Endothelial cell of umbilical vein (primary cell): Measurements from ENCODE around the gene FEM1C. TPM values are rescaled to one million over a fixed set of nuclear protein-coding genes. Genes with fewer than 3 reads are reported as not detected.

Source experiments
- BruUV-seq: library from RNA; stranded (reverse); fragments of 400-500 nt; replicated peaks from 2 replicates; lab custom pipeline; 2021; lab: Mats Ljungman, UMichigan
- CTCF ChIA-PET: fragments of 300-600, 350-600 bp; sonication (Branson Sonifier 250); formaldehyde crosslinking; loops from one replicate; lab custom pipeline; 2021; ENCODE audit warnings: antibody characterized with exemption, inconsistent platforms; lab: Charles Lee
- POLR2A ChIA-PET: fragments of 300-600, 350-600 bp; sonication (Branson Sonifier 250); formaldehyde crosslinking; loops from one replicate; lab custom pipeline; 2021; ENCODE audit warnings: antibody characterized with exemption, inconsistent platforms; lab: Charles Lee
- DNase-seq: peaks from one replicate; pipeline ENCODE4 v3.0.0-alpha.2; 2011; ENCODE audit warnings: low read depth, low spot score
- FAIRE-seq: peaks from 2 replicates; lab custom pipeline; 2011; peaks lifted over from hg19 to GRCh38; lab: Jason Lieb, UNC
- H2AFZ ChIP-seq: 2 replicates; pipeline ENCODE4 v1.6.0; 2012; ENCODE audit warnings: low read depth, low read length, control low read depth, inconsistent platforms
- H3K27ac ChIP-seq: 2 replicates; pipeline ENCODE4 v1.5.1; 2011; ENCODE audit warnings: low read depth, mild to moderate bottlenecking, control low read depth, low read length, moderate library complexity; ENCODE audit not compliant: insufficient read depth
- H3K27me3 ChIP-seq, 2 experiments: 2 replicates each; pipeline versions ENCODE4 v1.6.0 to v1.6.1; 2011; ENCODE audit warnings: low read length in 2 of 2, mixed read lengths in 1 of 2; ENCODE audit not compliant: control insufficient read depth in 2 of 2, insufficient read depth in 2 of 2
- H3K36me3 ChIP-seq, 2 experiments: 2 replicates in 1 of 2; 3 replicates in 1 of 2; pipeline ENCODE4 v1.5.1; 2011; ENCODE audit warnings: low read length in 2 of 2, mild to moderate bottlenecking in 1 of 2, moderate library complexity in 1 of 2; ENCODE audit not compliant: control insufficient read depth in 2 of 2, insufficient read depth in 2 of 2; ENCODE audit errors: extremely low read depth in 1 of 2
- H3K4me1 ChIP-seq: 3 replicates; pipeline ENCODE4 v1.5.1; 2011; ENCODE audit warnings: mild to moderate bottlenecking, low read length; ENCODE audit not compliant: control insufficient read depth, insufficient read depth; ENCODE audit errors: extremely low read depth
- H3K4me2 ChIP-seq: 2 replicates; pipeline ENCODE4 v1.6.1; 2011; ENCODE audit warnings: low read length, control low read depth, mixed read lengths; ENCODE audit not compliant: insufficient read depth
- H3K4me3 ChIP-seq, 3 experiments: fragments of 200-600 bp in 1 of 3; sonication (generic), shearing (Covaris generic) in 1 of 3; replicated peaks in 1 of 3; 2 replicates each; pipeline ENCODE4 v1.5.1; 2011 to 2016; ENCODE audit warnings: control low read depth in 3 of 3, low read length in 3 of 3, mild to moderate bottlenecking in 2 of 3, inconsistent platforms in 1 of 3, low read depth in 1 of 3, moderate library complexity in 1 of 3; ENCODE audit not compliant: insufficient read depth in 1 of 3
- H3K79me2 ChIP-seq: 2 replicates; pipeline ENCODE4 v1.6.0; 2012; ENCODE audit warnings: low read length, inconsistent platforms; ENCODE audit not compliant: control insufficient read depth, insufficient read depth
- H3K9ac ChIP-seq: replicated peaks from 2 replicates; pipeline ENCODE3; 2011; ENCODE audit warnings: low read length, control low read depth; ENCODE audit not compliant: insufficient read depth; ENCODE audit errors: extremely low read depth
- H3K9me1 ChIP-seq: replicated peaks from 3 replicates; pipeline ENCODE4 v1.6.0; 2011; ENCODE audit warnings: mild to moderate bottlenecking, low read length; ENCODE audit not compliant: control insufficient read depth, insufficient read depth; ENCODE audit errors: extremely low read depth
- H3K9me3 ChIP-seq: replicated peaks from 2 replicates; pipeline ENCODE4 v1.5.1; 2012; ENCODE audit warnings: low read length, inconsistent platforms; ENCODE audit not compliant: control insufficient read depth, insufficient read depth
- H4K20me1 ChIP-seq: replicated peaks from 2 replicates; pipeline ENCODE3; 2011; ENCODE audit warnings: mild to moderate bottlenecking, low read length; ENCODE audit not compliant: control insufficient read depth, insufficient read depth; ENCODE audit errors: extremely low read depth
- EZH2 ChIP-seq: IDR thresholded peaks from 2 replicates; pipeline ENCODE4 v1.6.1; 2012; ENCODE audit warnings: borderline replicate concordance, low read depth, mild to moderate bottlenecking, moderate library complexity, low read length, inconsistent platforms; ENCODE audit not compliant: severe bottlenecking
- FOS ChIP-seq: IDR thresholded peaks from 2 replicates; pipeline ENCODE4 v1.6.1; 2011; ENCODE audit warnings: mild to moderate bottlenecking, low read length, moderate library complexity, borderline replicate concordance; ENCODE audit not compliant: insufficient read depth
- JUN ChIP-seq: IDR thresholded peaks from 2 replicates; pipeline ENCODE4 v1.6.1; 2011; ENCODE audit warnings: borderline replicate concordance, low read depth; ENCODE audit not compliant: insufficient read length, insufficient read depth
- MYC ChIP-seq: IDR thresholded peaks from one replicate; pipeline ENCODE4 v1.6.1; 2011; ENCODE audit warnings: mild to moderate bottlenecking, low read depth, low read length
- dilution Hi-C: fragments of 300-500 bp; cut with MboI; formaldehyde crosslinking; loops from one replicate; pipeline ENCODE4 v1.15.0; 2019; ENCODE audit warnings: low sequenced_read_pairs; ENCODE audit not compliant: extremely low pct_ligation_motif_present
- intact Hi-C: fragments of 100-400 bp; cut with micrococcal nuclease; formaldehyde crosslinking; loops from one replicate; pipeline ENCODE4 v1.10.0; 2022
- polyA plus RNA-seq, 4 experiments: library from polyadenylated mRNA; depleted of rRNA in 3 of 4; stranded (reverse) in 3 of 4; unstranded in 1 of 4; fragments of >200 nt; gene quantifications; 2 replicates each; pipeline versions ENCODE4 v1.2.1 to v1.2.3, GENCODE V29; 2011 to 2012; ENCODE audit warnings: missing spikeins in 1 of 4
- total RNA-seq: library from RNA; stranded (reverse); gene quantifications from 2 replicates; pipeline ENCODE4 v1.2.3, GENCODE V29; 2021

Gene FEM1C
- total and polyA plus RNA-seq, 2 donors (not counting 3 experiments of a cell fraction or from before 2014, with no cell fraction given) = 6.2 to 16.0 TPM

DNA sequence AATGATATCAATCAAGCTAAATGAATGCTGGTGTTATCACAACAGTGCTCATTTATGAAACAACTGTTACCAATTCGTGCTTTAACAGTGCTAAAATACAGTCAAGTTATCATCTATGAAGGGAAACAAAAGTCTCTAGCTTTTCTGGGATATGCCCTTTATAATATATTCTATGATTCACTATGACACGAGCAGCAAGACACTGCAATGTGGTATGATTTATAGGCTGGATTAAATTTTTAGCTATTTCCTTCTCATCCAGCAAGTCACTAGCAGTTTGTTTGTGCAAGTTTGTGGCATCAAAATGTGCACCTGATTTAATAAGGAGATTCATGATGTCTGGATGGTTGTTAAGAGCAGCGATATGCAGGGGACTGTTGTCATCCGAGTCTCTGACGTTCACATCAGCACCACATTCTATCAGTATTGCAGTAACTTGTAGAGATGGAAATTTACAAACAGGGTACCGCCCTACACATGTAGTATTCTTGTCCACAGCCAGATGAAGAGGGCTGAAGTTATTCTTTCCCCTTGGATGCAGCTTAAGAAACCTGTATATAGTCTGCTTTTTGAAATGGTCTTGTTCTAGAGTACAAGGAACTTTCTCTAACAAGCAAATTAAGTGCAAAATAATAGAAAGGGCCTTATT lies 20.3 kb downstream of the FEM1C start:
- POLR2A ChIA-PET = no interaction called here

DNA sequence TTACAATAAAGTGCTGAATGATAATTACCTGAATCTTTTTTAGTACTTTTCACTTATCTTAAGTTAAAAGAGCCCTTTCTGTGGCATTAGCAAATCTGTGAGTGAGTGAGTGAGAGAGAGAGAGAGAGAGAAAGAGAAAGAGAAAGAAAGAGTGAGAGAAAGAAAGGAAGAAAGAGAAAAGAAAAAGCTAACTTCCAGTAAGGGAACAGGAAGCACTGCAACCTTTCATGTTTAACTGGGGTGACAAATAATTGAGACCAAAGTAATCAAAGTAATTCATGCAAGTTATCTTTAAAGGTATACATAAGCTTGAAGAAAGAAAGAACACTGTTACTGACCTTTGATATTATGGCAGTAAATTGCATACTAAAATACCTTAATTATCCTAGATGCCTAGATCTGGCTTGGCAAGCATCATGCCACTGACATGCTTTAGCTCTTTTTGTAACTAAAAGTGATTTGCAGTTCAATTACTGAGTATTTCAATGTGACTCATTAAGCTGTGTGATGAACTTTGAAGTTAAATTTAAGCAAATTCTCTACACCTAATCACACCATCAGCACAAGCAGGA lies 21.7 kb downstream of the FEM1C start:
- TF ChIP-seq JUN = no peak
- TF ChIP-seq EZH2 = no peak
- no peak for FAIRE-seq
- peaks cover 45% of the 10 kb centered on the region for H3K79me2 ChIP-seq

More for the DNA sequence above, 20.3 kb downstream of the FEM1C start:
- FAIRE-seq (no peak), DNase-seq (no peak)
- no TSS peak for BruUV-seq
- Histone ChIP-seq H3K27ac (no peak overlapping the region), H3K4me1 (no peaks in the 10 kb centered on the region), H3K9ac (no peak overlapping the region), H3K4me2 (no peak overlapping the region), H3K36me3 (peaks cover 8 to 13% of the 10 kb centered on the region in 2 experiments), H3K79me2 (peaks cover 59% of the 10 kb centered on the region), H3K4me3 (no peak overlapping the region), H2AFZ (no peak overlapping the region), H4K20me1 (peaks cover 7% of the 10 kb centered on the region), H3K9me1 (no peaks in the 10 kb centered on the region), H3K27me3 (no peaks in the 10 kb centered on the region), H3K9me3 (no peaks in the 10 kb centered on the region)
- intact Hi-C loops (loop anchor here (10.0 kb wide), 1 partner anchor 2000 kb away; no protein-coding TSS in a partner anchor), dilution Hi-C loops (no loop called here)
- TF ChIP-seq EZH2 = no peak
- no peak for TF ChIP-seq JUN
- TF ChIP-seq MYC = no peak
- TF ChIP-seq FOS = no peak
- CTCF ChIA-PET = interaction anchor here (1.0 to 1.6 kb wide), 5 partner anchors 10 to 215 kb away, joined by 3 to 4 read pairs (median 4); no protein-coding TSS in a partner anchor

More for the DNA sequence above, 21.7 kb downstream of the FEM1C start:
- H2AFZ ChIP-seq = no peak overlapping the region
- H3K27me3 ChIP-seq = no peaks in the 10 kb centered on the region
- intact Hi-C loops = loop anchor here (10.0 kb wide), 1 partner anchor 1998 kb away; no protein-coding TSS in a partner anchor
- TSS peak; percentile 14 for BruUV-seq
- no peak overlapping the region for H3K9ac ChIP-seq
- H3K27ac ChIP-seq = no peak overlapping the region
- no peaks in the 10 kb centered on the region for H3K9me1 ChIP-seq
- peaks cover 8 to 13% of the 10 kb centered on the region in 2 experiments for H3K36me3 ChIP-seq
- no peaks in the 10 kb centered on the region for H3K9me3 ChIP-seq
- H3K4me2 ChIP-seq = no peak overlapping the region
- no peak overlapping the region for H3K4me3 ChIP-seq
- ChIA-PET POLR2A (no interaction called here), CTCF (interaction anchor here (0.9 to 1.4 kb wide), 5 partner anchors 9 to 214 kb away, joined by 3 to 5 read pairs (median 3); no protein-coding TSS in a partner anchor)
- no peaks in the 10 kb centered on the region for H3K4me1 ChIP-seq
- peaks cover 2% of the 10 kb centered on the region for H4K20me1 ChIP-seq
- DNase-seq = no peak
- dilution Hi-C loops = no loop called here
